Breast epithelium (tissue), 3 donors: ENCODE results near the gene LRIG2.

Experiments used
- POLR2AphosphoS5 ChIP-seq, 3 donors: sonication (generic); formaldehyde crosslinking; IDR thresholded peaks; one replicate each; pipeline ENCODE4 v1.6.1; 2017; ENCODE audit warnings: antibody characterized with exemption in 3 of 3
- TF ChIP-seq, protein P1 (sequence below), 3 donors: fragments of 450-650 bp; IDR thresholded peaks; one replicate each; pipeline ENCODE4 v1.5.1; 2016 to 2017; ENCODE audit warnings: antibody characterized with exemption in 3 of 3, mild to moderate bottlenecking in 3 of 3, moderate library complexity in 3 of 3

DNA sequence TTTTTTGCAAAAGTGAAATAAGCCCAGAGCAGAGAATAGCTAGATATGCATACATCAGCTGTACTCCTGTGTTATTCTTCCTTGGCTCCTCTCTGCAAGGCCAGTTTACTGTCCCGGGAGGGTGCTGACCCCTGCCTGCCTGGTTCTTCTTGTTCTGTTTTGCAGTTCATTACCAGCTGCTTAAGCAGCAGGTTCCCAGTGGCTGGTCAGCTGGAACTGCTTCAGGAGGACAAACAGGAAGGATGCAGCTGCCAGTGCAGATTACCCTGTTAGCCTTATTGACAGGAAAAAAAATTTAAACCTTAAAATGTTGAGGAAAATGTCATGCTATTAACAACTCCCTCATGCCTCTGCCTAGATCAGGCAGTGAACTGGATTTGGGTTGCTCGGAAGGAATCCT is 16.0 kb upstream of the LRIG2 start:
- TF ChIP-seq, protein P1, sequence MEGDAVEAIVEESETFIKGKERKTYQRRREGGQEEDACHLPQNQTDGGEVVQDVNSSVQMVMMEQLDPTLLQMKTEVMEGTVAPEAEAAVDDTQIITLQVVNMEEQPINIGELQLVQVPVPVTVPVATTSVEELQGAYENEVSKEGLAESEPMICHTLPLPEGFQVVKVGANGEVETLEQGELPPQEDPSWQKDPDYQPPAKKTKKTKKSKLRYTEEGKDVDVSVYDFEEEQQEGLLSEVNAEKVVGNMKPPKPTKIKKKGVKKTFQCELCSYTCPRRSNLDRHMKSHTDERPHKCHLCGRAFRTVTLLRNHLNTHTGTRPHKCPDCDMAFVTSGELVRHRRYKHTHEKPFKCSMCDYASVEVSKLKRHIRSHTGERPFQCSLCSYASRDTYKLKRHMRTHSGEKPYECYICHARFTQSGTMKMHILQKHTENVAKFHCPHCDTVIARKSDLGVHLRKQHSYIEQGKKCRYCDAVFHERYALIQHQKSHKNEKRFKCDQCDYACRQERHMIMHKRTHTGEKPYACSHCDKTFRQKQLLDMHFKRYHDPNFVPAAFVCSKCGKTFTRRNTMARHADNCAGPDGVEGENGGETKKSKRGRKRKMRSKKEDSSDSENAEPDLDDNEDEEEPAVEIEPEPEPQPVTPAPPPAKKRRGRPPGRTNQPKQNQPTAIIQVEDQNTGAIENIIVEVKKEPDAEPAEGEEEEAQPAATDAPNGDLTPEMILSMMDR (IDR thresholded peaks at IDR 0.05): no peak
- TF ChIP-seq POLR2AphosphoS5 (IDR thresholded peaks at IDR 0.05): no peak
